Gastroesophageal sphincter (tissue), 3 donors: ENCODE measurements around the gene GRIP1.

Experiments
- POLR2A ChIP-seq, 2 donors: fragments of 450-650 bp; IDR thresholded peaks; one replicate each; pipeline ENCODE4 v1.6.1; 2017; ENCODE audit warnings: antibody characterized with exemption in 2 of 2, mild to moderate bottlenecking in 2 of 2, moderate library complexity in 1 of 2
- POLR2AphosphoS5 ChIP-seq: sonication (generic); formaldehyde crosslinking; IDR thresholded peaks from one replicate; pipeline ENCODE4 v1.6.1; 2017; ENCODE audit warnings: antibody characterized with exemption
- TF ChIP-seq, protein P1 (sequence below), 4 experiments: fragments of 200-600 bp in 2 of 4; fragments of 450-650 bp in 2 of 4; sonication (generic) in 1 of 4; IDR thresholded peaks; one replicate each; pipeline ENCODE4 v1.5.1; 2017 to 2019; ENCODE audit warnings: antibody characterized with exemption in 4 of 4, mild to moderate bottlenecking in 2 of 4, moderate library complexity in 2 of 4

- TF ChIP-seq, protein P1, sequence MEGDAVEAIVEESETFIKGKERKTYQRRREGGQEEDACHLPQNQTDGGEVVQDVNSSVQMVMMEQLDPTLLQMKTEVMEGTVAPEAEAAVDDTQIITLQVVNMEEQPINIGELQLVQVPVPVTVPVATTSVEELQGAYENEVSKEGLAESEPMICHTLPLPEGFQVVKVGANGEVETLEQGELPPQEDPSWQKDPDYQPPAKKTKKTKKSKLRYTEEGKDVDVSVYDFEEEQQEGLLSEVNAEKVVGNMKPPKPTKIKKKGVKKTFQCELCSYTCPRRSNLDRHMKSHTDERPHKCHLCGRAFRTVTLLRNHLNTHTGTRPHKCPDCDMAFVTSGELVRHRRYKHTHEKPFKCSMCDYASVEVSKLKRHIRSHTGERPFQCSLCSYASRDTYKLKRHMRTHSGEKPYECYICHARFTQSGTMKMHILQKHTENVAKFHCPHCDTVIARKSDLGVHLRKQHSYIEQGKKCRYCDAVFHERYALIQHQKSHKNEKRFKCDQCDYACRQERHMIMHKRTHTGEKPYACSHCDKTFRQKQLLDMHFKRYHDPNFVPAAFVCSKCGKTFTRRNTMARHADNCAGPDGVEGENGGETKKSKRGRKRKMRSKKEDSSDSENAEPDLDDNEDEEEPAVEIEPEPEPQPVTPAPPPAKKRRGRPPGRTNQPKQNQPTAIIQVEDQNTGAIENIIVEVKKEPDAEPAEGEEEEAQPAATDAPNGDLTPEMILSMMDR (IDR thresholded peaks at IDR 0.05), result no peak
- TF ChIP-seq POLR2A (IDR thresholded peaks at IDR 0.05), result no peak
- TF ChIP-seq POLR2AphosphoS5, result no peak
Measured at GRCh38 chr12:66393890-66394289, 285.0 kb downstream of the GRIP1 start.
